Activated T-cell treated with anti-CD3 and anti-CD28 coated beads, Interleukin-2, amount 50 U/mL, for 48 hours (primary cell): ENCODE results near the gene CR2.
"Not testable (repeated sequence)": the region's sequence is repeated elsewhere in the genome, so short reads cannot be mapped to it uniquely, and the experiment has no call there.

Source experiments
- DNase-seq, 2 experiments: peaks; one replicate each; pipeline ENCODE4 v3.0.0-alpha.2; 2020

CR2 gene

DNA sequence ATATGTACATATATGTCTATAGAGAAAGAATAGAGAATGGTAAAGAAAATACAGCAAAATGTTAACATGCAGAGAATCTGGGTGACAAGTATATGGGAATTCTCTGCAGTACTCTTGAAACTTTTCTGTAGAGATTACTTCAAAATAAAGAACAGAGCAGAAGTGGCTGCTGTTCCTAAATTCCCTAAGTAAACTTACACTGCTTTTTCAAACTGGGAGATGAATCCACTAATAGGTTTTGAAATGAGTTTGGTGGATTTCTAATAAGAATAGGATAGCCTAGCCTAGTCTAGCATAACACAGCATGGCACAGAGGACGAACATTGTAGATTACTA is 450 bp upstream of the CR2 start:
- DNase-seq = no peak

DNA sequence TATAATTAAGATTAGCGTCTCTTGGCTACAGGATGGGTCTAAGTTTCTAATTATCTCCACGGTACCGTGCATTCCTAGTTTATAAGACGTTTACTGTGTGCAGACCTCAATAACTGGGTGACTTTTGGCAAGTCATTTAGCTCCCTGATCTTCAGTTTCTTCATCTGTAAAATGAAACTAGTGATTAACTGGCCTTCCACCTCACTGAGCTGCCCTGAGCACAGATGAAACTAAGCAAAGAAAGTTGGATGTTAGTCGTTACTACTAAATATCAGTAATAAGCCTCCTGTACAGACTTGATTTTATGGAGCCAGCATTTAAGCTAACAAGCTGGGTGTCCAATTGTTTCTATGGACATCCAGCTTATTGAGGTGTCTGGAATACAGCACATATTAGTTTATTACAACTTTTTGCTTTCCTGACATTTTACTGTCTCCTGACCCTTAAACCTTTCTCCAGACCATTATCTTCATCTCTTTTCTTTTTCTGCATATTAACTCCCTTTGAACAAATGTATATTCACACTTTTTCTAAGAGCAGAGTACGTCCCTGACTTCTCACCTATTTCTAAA is 1.1 kb downstream of the CR2 start:
- no peak for DNase-seq

DNA sequence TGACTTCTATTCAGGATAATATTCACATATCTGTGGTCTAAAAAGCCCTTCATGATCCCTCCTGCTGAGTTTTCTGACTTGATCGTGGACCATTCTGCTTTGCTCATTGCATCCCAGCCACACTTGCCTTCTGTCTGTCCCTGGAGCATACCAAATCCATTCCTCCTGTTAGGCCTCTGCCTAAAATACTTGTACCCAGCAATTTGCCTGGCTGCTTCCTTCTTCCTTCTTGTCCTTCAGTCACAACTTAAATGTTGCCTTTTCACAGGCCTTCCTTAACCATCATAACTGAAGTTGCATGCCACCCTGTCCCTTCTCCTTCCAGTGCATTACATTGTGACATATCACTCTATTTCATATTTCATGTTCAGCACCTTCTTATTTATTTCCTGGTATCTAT is 4.3 kb downstream of the CR2 start:
- DNase-seq = no peak

DNA sequence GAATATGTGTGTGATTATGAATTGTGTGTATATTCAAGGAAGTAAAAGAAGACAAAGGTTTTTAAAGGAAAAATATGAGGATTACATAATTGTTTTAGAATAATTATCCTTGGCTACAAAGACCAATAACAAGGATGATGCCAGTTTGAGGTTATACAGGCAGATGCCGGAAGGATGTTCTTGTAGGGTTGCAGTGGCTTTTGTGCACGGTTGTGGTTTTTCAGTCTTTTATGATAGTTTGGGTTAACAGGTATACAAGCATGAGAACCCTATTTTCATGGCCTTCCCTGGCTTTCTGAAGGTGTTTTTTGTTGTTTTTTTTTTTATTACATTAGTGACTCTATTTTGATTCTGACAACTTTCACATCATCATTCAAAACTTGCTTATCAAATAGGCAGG is 4.9 kb downstream of the CR2 start:
- DNase-seq = no peak

DNA sequence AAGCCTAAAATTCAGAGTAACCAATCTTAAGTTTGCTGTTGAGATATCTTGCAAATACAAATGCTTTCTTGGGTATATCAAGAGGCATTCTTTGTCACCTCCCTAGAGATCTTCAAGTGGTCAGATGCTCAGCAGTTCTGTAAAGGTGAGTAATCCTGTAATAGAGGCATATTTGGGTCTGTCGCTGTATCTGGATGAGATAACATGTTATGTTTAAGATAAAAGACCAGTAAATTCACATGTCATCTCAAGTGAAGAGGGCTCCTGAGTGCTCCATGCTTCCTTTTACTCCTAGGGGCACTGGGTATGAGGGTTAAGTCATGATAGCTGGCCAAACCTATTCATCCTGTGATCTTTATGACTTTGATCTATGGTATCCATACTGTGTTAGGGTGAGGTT is 7.5 kb downstream of the CR2 start:
- DNase-seq = no peak

DNA sequence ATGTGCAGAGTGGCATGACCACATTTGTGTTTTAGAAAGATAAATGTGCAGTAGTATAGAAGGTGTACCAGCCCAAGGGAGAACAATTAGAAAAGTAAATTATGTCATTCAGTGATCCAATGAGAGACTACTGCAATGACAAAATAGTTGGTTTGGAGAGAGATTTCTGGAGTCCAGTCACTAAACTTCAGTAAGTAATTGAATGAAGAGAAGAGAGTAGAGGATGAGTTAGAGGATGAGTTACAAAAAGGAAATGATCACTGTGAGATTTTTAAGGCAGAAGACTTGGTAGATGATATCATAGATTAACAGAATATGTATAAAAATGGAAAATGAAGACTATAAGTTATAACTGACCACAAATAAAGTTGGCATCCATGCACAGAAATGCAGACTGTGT is 8.4 kb downstream of the CR2 start:
- DNase-seq = no peak

DNA sequence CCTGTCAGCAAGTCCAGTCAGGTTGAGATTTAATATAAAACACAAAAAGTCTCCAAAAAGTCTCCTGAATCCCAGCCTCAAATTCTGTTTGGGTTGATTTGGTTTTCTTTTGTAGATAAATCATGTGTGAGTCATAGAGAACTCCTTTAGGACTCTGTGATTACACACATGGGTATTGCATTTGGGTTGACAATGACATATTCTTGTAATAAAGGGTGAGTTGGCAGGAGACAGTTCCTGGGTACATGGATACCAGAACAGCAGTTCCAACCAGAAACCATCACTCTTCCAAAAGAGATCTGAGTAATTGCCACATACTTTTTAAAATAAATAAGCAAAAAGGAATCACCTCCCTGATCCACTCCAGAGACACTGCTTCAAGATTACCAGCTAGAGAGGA is 8.9 kb downstream of the CR2 start:
- no peak for DNase-seq

DNA sequence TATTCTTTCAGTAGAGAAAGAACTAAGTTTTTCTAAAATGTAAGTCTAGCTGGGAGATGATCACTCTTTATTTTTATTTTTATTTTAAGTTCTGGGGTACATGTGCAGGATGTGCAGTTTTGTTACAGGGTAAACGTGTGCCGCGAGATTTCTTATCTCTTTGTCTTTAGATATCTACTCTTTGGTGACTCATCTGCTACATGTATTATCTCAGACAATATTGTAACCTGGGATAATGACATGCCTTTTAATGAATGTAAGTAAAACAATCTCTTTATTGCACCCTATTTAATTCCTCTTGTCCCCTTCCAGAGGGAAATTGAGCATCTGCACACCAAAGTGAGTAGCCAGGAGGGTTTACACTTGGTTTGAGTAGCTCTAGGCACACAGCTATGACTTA is 9.4 kb downstream of the CR2 start:
- DNase-seq = no peak

DNA sequence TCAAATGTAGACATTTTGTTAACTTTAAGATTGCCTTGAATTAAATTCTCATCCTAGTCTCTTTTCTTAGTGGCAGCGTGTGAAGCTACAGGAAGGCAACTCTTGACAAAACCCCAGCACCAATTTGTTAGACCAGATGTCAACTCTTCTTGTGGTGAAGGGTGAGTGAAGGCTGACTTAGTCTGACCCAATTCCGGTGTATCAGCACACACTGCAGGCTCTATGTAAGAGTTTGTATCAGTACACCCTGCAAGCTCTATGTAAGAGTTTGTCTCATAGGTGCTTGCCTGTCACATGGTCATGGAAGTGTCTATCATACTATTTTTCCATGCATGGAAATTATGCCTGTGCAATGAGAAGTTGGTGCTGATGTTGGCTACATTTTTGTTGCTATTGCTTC is 16.8 kb downstream of the CR2 start:
- DNase-seq = no peak

DNA sequence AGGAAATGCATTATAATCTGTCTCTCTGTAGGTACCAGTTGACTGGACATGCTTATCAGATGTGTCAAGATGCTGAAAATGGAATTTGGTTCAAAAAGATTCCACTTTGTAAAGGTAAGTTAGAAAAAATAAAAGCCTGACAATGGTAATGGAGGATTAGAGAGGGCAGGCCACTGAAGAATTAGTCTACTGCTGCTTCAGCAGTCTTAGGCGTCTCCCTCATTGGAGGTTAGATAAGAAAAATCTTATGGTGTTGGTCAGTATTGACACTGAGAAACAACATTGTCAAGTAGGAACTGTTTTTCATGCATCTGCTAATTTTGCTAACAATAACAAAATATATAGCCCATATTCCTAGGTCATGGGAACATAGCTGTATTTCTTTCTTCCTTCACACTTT is 20.1 kb downstream of the CR2 start:
- DNase-seq = no peak

DNA sequence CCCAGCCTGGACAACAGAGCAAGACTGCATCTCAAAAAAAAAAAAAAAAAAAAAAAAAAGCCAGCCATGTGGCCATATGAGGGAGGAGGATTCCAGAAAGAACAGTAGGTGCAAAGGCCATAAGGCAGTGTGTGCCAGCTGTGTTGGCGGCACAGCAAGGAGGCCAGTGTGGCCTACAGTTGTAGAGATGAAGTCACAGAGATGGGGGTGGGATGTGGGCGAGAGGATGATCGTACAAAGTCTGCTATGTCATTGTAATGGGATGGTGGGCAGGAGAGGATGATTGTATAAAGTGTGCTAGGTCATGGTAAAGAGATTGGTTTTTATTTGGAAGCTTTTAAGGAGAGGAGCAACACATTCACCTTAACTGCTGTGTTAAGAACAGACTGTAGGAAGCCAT is 32.1 kb downstream of the CR2 start:
- DNase-seq = no peak

DNA sequence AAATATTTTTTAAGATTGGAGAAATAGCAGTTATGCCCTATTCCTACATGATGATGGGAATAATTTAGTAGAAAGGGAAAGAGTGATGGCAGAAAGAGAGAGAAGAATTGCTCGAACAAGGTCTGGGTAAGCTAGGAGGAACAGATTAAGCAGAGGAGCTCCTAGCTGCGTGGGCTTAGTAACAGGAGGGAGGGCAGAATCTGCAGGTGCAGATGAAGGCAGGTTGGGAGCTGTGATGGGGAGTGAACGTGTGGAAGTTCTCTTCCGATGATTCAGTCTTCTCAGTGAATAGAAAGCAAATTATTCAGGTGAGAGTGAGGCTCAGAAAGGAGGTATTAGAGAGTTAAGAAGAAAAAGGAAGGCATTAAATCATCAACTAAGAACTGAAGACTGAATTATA is 33.5 kb downstream of the CR2 start:
- DNase-seq = no peak

DNA sequence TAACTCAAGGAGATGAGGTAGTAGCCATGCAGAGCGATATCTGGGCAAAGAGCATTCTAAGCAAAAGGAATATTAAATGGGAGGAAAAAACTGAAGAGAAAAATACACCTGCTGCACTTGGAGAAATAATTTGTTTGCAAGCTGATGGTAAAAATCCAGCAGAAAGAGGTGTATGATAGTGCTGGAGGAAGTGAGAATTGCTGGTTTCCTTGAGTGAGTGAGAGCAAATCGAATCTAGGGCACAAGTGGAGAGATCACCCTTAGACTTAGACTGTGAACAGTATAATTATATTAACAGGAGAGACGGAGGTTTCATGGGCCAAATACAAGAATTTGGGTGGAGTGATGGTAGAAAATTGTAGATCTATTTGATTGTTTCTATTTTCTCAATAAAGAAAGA is 39.1 kb downstream of the CR2 start:
- DNase-seq = no peak

DNA sequence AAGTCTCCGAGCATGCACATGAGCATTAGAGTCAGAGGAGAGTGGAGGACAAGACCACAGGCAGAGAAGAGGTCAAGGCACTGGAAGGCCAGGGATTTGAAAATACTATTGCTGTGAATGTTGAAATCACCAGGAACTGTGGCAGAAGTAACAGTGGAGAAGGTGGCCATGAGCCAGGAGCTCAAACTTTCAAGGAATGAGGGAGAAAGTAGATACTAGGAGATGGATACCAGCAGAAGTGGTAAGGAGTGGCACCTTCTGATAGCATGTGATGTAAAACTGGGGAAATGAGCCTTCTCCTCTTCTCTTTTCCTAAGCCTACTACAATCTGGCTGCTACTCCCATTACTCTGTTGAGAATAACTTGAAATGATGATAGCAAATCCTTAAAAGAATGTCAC is 40.0 kb downstream of the CR2 start:
- DNase-seq = no peak

DNA sequence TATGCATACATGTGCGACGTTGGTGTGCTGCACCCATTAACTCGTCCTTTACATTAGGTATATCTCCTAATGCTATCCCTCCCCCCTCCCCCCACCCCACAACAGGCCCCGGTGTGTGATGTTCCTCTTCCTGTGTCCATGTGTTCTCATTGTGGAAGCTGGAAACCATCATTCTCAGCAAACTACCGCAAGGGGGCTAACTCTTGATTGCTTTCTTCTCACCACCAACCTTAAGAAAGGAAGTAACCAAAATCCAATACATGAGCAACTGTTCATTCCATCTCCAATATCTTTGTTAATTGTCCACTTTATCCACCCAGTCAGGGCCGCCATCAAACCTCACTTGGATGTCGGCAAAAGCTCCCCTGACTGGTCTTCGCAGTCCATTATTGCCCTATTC is 41.2 kb downstream of the CR2 start:
- DNase-seq = not testable (repeated sequence)

DNA sequence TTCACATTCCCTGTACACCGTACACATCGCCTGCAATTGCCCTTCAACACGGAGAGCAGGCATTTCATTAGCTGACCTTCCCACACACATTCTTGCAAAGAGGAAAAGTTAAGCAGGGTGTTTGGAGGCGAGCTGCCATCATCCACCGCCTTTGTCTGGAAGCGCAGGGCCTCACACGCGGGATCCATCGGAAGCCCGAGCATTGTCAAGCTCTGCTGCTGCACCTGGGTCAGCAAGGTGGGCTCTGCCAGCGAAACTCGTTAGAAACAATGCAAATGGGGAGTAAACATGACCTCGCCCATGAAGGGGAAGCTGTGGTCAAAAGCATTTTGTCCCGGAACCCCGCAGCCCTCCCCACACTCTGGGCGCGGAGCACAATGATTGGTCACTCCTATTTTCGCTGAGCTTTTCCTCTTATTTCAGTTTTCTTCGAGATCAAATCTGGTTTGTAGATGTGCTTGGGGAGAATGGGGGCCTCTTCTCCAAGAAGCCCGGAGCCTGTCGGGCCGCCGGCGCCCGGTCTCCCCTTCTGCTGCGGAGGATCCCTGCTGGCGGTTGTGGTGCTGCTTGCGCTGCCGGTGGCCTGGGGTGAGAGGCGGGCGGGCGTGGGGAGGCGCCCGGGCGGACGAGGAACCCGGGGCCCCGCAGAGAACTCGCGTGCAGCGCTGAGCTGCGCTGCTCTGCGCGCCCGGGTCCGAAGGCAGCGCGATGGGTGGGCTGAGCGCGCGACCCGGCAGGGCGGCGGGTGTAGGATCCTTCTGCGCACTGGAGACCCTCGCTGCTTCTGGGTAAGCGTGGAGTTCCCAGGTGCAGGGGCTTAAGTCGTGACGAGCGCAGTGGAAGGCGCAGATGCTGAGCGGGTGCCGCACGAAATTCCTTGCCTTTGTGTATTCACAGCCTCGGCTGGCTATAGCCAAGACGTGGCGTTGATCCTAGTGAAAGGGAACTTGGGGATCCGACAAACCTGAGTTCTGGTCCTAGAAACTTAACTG is 42.0 kb downstream of the CR2 start, which contains the start of gene CR1:
CR1 (plus strand) TSS at position 357 of the 992 bp plus-strand sequence; CDS start at position 468, 111 bp downstream.
- DNase-seq = peak; percentile 32 to 47

DNA sequence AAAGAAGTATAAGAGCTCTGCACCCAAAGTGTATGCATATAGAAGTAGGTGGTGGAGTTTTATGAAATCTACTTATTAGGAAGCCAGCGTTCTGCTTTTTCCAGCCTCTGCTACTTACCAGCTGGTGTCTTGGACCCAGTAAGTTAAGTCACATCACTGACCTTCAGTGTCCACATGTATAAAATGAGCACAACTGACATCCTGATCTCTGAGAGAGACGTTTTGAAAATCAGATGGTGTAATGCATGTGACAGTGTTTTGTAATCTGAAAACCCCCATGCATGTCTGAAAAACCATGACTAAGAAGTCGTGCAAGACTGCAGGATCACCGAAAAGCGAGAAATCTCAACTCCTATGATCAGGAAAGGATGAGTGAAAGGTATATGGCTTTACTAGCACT is 43.8 kb downstream of the CR2 start:
- no peak for DNase-seq

DNA sequence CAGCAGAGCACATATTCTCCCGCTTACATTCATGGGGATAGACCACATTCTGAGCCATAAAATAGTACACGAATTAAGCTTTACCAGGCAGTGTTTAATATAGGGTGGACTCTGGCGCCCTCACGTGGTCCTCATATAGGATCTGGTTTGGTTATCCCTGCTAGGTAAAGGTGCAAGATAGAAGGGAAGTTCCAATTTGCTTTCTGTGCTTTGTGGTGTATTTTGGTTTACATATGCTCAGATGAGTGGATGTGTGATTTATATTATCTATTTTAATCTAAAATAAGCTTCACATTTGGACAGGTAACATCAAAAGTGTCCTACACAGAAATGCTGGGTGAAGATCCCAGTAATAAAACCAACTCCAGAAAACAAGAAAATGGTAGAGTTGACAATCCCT is 45.4 kb downstream of the CR2 start:
- peak; percentile 73 to 74 for DNase-seq

DNA sequence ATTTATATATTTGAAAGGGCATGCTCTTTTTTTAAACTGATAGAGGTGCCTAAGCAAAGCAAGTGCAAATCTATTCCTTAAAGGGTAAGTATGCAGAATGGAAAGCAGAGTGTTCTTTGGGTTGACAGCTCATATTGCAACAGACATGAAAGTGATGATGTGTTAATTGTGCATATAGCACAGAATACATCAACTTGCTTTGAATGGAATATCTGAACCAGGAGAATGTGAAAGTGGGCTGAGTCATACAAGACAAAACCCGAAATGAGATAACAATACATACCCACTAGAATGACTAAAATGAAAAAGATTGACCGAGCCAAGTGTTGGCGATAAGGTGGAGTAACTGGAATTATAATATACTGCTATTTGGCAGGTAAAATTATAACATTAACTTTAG is 46.2 kb downstream of the CR2 start:
- DNase-seq = no peak

DNA sequence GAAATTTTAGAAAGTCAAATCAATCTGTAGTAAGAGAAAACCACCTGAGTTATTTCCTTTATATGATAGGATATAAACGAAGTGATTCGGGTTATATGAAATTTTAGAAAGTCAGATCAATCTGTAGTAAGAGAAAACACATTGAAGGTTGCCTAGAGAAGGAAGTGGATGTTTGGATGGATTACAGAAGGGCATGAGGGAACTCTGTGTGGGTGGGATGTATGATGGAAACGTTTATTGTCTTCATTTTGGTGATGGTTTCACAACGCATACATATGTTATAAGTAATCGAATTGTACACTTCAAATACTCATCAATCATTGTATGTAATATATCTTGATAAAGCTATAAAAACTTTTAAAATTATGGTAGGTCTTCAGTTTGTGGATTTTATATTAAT is 46.9 kb downstream of the CR2 start:
- no peak for DNase-seq

DNA sequence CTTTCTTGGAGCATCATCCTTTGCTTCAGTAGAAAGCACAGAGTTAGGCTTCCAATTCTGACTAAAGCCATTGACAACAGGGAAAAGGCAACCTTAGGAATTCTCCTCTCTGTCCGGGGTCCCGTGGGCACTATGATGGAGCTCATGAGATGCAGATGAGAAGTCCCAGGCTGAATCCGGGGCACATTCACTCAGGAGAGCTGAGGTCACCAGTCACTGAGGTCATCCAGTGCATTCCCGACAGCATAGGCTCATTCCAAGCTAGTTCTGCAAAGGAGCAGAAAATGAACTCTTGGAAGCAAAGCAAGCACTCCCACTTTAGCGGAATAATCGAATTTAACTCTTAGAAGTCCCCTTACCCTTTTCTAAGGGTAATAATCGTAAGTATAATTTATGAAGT is 48.6 kb downstream of the CR2 start:
- DNase-seq = no peak

DNA sequence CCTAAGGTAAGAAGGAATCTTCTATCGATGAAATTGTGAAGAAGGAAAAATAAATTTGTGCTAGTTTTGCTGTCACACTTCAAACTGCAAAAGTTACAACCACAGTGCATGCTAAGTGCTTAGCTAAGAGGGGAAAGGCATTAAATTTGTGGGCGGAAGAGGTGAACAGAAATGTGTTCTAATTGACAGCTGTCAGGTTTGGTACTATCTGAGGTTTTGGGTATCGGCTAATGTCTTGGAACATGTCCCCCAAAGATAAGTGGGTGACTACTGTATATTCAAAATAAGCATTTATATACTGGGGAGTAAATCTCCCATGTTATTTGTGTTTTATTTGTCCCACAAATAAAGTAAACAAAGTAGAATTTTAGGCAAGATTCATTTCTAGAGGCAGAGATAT is 49.8 kb downstream of the CR2 start:
- no peak for DNase-seq

DNA sequence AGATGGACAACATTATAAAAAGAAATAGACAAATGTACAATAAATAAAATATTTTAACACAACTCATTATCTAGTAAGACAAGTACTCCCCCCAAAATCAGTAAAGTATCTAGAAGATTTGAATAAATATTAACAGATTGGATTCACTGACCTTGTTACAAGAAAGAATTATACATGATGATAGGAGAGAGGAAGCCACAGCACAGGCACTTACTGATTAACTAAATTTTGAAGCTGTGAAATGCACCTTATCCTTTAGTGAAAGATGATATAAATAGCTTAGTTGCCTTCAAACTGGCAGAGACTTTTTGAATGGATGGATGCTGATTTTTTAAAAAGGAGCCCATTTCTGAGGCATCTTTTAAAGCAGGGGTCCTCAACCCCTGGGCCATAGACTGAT is 50.3 kb downstream of the CR2 start:
- no peak for DNase-seq

DNA sequence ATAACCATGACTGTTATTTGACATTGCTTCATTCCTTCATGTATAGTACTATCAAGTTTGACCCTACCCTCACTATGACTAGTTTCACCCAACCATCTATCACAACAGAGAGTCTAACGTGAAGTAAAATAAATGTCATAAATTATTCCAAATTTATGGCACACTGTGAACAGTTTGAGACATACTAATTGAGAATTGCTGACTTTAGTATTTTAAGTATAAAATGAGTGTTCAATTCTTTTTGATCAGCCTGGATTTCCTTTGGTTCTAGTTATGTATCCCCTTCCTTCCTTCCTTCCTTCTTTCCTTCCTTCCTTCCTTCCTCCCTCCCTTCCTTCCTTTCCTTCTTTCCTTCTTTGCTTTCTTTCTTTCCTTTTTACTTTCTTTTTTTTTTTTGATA is 56.3 kb downstream of the CR2 start:
- DNase-seq = no peak

DNA sequence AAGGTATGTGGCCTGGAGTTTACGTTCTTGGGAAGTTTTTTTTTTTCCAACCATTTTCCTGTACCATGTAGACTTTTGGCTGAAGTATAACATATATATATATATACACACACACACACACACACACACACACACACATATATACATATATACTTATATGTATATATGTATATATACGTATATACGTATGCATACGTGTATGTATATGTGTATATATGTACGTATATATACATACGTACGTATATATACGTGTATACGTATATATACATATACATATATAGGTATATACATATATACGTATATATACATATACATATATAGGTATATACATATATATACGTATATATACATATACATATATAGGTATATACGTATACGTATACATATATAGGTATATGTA is 60.8 kb downstream of the CR2 start:
- no peak for DNase-seq
